ENCODE results near the gene PP2D1. TPM values are rescaled to one million over a fixed set of nuclear protein-coding genes. Genes with fewer than 3 reads are reported as not detected.
A peak's percentile ranks its signal among the peaks of the same experiment; 100 is the strongest.

The PP2D1 gene
- total RNA-seq, 4 donors from 2014 or later, result not detected

GRCh38 chr3:20052851-20053250 is 40.8 kb upstream of the PP2D1 start:
- Histone ChIP-seq H3K4me3 (no peak overlapping the region), H3K27ac (no peak overlapping the region), H3K9me3 (no peaks in the 10 kb centered on the region), H3K4me1 (peaks cover 17 to 61% (median 34%) of the 10 kb centered on the region in 3 donors), H3K36me3 (no peaks in the 10 kb centered on the region), H3K27me3 (no peaks in the 10 kb centered on the region)
- ATAC-seq, result no peak
- TF ChIP-seq EP300 (IDR thresholded peaks at IDR 0.05) (no peak), CTCF (IDR thresholded peaks at IDR 0.05) (no peak), POLR2AphosphoS5 (IDR thresholded peaks at IDR 0.05) (no peak), POLR2A (IDR thresholded peaks at IDR 0.05) (no peak)
- WGBS, 2 donors (ENCODE audit: low coverage in 1 of 2), result 92% methylated on average over 4 to 5 of the region's 7 CpGs

GRCh38 chr3:20051123-20051806 is 39.2 kb upstream of the PP2D1 start:
- TF ChIP-seq POLR2AphosphoS5 (IDR thresholded peaks at IDR 0.05) (no peak), CTCF (IDR thresholded peaks at IDR 0.05) (no peak), POLR2A (IDR thresholded peaks at IDR 0.05) (no peak), EP300 (IDR thresholded peaks at IDR 0.05) (no peak)
- WGBS, 2 donors (ENCODE audit: low coverage in 1 of 2), result 84 to 91% methylated on average over 3 to 4 of the region's 4 CpGs
- H3K4me3 ChIP-seq, result no peak overlapping the region
- no peak overlapping the region for H3K27ac ChIP-seq
- no peak for ATAC-seq
- no peaks in the 10 kb centered on the region for H3K36me3 ChIP-seq
- H3K9me3 ChIP-seq, result no peaks in the 10 kb centered on the region
- H3K4me1 ChIP-seq, result peaks cover 8 to 61% (median 29%) of the 10 kb centered on the region in 3 donors
- no peaks in the 10 kb centered on the region for H3K27me3 ChIP-seq

GRCh38 chr3:20047976-20048883 is 36.2 kb upstream of the PP2D1 start:
- TF ChIP-seq EP300 (IDR thresholded peaks at IDR 0.05) (no peak), POLR2AphosphoS5 (IDR thresholded peaks at IDR 0.05) (no peak), CTCF (IDR thresholded peaks at IDR 0.05) (no peak), POLR2A (IDR thresholded peaks at IDR 0.05) (no peak)

GRCh38 chr3:20047341-20047779 is 35.3 kb upstream of the PP2D1 start:
- Histone ChIP-seq H3K4me3 (no peak overlapping the region), H3K4me1 (peaks cover 0 to 74% (median 23%) of the 10 kb centered on the region in 3 donors), H3K9me3 (no peaks in the 10 kb centered on the region), H3K27ac (peak overlapping the region in 2 of 4 donors; percentile 58 to 67), H3K27me3 (no peaks in the 10 kb centered on the region), H3K36me3 (no peaks in the 10 kb centered on the region)
- TF ChIP-seq POLR2AphosphoS5 (IDR thresholded peaks at IDR 0.05), result no peak
- TF ChIP-seq EP300 (IDR thresholded peaks at IDR 0.05), result no peak
- no peak for TF ChIP-seq CTCF (IDR thresholded peaks at IDR 0.05)
- no peak for TF ChIP-seq POLR2A (IDR thresholded peaks at IDR 0.05)
- ATAC-seq, result no peak
- WGBS, 2 donors (ENCODE audit: low coverage in 1 of 2), result 53 to 66% methylated on average over 5 to 7 of the region's 7 CpGs

More at GRCh38 chr3:20047976-20048883, 36.2 kb upstream of the PP2D1 start:
- Histone ChIP-seq H3K27me3 (no peaks in the 10 kb centered on the region), H3K27ac (peak overlapping the region in 3 of 4 donors; percentile 24 to 67 (median 58)), H3K4me3 (no peak overlapping the region), H3K36me3 (no peaks in the 10 kb centered on the region), H3K4me1 (peaks cover 0 to 65% (median 15%) of the 10 kb centered on the region in 3 donors), H3K9me3 (no peaks in the 10 kb centered on the region)
- no peak for ATAC-seq
- 33 to 37% methylated on average over 7 to 8 of the region's 9 CpGs for WGBS, 2 donors (ENCODE audit: low coverage in 1 of 2)
